HEK293 (cell line): ENCODE measurements around the gene SLC35D1.

Source experiments
- BCL11A ChIP-seq: fragments of 450-650 bp; formaldehyde crosslinking; IDR thresholded peaks from 2 replicates; pipeline ENCODE4 v1.5.1; 2016; ENCODE audit warnings: low read depth, missing biosample characterization, missing genetic modification characterization
- ZBTB7A ChIP-seq: fragments of 450-650 bp; formaldehyde crosslinking; IDR thresholded peaks from 2 replicates; pipeline ENCODE4 v1.5.1; 2016; ENCODE audit warnings: low read depth, missing biosample characterization, missing genetic modification characterization
- ZNF530 ChIP-seq: fragments of 450-650 bp; formaldehyde crosslinking; IDR thresholded peaks from 2 replicates; pipeline ENCODE4 v1.5.1; 2016; ENCODE audit warnings: low read depth, missing biosample characterization, missing genetic modification characterization
- ZNF558 ChIP-seq: fragments of 450-650 bp; formaldehyde crosslinking; IDR thresholded peaks from 2 replicates; pipeline ENCODE4 v1.5.1; 2016; ENCODE audit warnings: missing biosample characterization, missing genetic modification characterization
- TF ChIP-seq, protein P1 (sequence below): sonication (generic); formaldehyde crosslinking; IDR thresholded peaks from 2 replicates; pipeline ENCODE4 v1.8.1; 2022; ENCODE audit warnings: mild to moderate bottlenecking, moderate library complexity, missing genetic modification reagents
- TF ChIP-seq, protein P2 (sequence below): fragments of 450-650 bp; formaldehyde crosslinking; IDR thresholded peaks from 2 replicates; pipeline ENCODE4 v1.5.1; 2017; ENCODE audit warnings: missing biosample characterization, missing genetic modification characterization
- TF ChIP-seq, protein P3 (sequence below): fragments of 450-650 bp; formaldehyde crosslinking; IDR thresholded peaks from 2 replicates; pipeline ENCODE4 v1.5.1; 2016; ENCODE audit warnings: missing biosample characterization, missing genetic modification characterization
- TF ChIP-seq, protein P4 (sequence below): fragments of 450-650 bp; formaldehyde crosslinking; IDR thresholded peaks from 2 replicates; pipeline ENCODE4 v1.5.1; 2016; ENCODE audit warnings: missing biosample characterization, missing genetic modification characterization

DNA sequence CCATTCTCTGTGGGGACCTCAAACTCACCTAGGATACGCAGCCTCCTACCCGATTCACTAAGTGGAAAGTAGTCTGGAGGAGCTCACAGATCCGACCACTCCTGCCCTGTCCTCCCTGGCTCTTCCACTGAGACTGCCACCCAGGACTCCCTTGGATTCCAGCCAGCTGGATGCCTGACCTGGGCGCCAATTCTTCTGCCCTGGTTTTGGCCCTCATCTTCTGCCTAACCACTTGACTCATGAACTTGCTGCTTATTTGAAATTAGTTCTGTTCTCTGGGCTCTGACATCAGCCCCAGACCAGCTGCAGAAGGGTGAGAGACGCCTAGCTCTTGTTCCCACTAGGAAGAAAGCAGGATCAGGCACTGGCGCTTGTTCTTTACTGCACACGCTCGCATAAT lies 48.9 kb downstream of the SLC35D1 start:
- TF ChIP-seq ZNF558 (tag by site-specific recombination) (no peak), ZBTB7A (tag by site-specific recombination) (no peak), ZNF530 (tag by site-specific recombination) (no peak), BCL11A (tag by site-specific recombination) (no peak)
- TF ChIP-seq, protein P1, sequence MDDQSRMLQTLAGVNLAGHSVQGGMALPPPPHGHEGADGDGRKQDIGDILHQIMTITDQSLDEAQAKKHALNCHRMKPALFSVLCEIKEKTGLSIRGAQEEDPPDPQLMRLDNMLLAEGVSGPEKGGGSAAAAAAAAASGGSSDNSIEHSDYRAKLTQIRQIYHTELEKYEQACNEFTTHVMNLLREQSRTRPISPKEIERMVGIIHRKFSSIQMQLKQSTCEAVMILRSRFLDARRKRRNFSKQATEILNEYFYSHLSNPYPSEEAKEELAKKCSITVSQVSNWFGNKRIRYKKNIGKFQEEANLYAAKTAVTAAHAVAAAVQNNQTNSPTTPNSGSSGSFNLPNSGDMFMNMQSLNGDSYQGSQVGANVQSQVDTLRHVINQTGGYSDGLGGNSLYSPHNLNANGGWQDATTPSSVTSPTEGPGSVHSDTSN (CRISPR knock-in tag): no peak
- TF ChIP-seq, protein P2, sequence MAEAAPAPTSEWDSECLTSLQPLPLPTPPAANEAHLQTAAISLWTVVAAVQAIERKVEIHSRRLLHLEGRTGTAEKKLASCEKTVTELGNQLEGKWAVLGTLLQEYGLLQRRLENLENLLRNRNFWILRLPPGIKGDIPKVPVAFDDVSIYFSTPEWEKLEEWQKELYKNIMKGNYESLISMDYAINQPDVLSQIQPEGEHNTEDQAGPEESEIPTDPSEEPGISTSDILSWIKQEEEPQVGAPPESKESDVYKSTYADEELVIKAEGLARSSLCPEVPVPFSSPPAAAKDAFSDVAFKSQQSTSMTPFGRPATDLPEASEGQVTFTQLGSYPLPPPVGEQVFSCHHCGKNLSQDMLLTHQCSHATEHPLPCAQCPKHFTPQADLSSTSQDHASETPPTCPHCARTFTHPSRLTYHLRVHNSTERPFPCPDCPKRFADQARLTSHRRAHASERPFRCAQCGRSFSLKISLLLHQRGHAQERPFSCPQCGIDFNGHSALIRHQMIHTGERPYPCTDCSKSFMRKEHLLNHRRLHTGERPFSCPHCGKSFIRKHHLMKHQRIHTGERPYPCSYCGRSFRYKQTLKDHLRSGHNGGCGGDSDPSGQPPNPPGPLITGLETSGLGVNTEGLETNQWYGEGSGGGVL (tag by site-specific recombination): no peak
- TF ChIP-seq, protein P3, sequence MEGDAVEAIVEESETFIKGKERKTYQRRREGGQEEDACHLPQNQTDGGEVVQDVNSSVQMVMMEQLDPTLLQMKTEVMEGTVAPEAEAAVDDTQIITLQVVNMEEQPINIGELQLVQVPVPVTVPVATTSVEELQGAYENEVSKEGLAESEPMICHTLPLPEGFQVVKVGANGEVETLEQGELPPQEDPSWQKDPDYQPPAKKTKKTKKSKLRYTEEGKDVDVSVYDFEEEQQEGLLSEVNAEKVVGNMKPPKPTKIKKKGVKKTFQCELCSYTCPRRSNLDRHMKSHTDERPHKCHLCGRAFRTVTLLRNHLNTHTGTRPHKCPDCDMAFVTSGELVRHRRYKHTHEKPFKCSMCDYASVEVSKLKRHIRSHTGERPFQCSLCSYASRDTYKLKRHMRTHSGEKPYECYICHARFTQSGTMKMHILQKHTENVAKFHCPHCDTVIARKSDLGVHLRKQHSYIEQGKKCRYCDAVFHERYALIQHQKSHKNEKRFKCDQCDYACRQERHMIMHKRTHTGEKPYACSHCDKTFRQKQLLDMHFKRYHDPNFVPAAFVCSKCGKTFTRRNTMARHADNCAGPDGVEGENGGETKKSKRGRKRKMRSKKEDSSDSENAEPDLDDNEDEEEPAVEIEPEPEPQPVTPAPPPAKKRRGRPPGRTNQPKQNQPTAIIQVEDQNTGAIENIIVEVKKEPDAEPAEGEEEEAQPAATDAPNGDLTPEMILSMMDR (tag by site-specific recombination): no peak
- TF ChIP-seq, protein P4, sequence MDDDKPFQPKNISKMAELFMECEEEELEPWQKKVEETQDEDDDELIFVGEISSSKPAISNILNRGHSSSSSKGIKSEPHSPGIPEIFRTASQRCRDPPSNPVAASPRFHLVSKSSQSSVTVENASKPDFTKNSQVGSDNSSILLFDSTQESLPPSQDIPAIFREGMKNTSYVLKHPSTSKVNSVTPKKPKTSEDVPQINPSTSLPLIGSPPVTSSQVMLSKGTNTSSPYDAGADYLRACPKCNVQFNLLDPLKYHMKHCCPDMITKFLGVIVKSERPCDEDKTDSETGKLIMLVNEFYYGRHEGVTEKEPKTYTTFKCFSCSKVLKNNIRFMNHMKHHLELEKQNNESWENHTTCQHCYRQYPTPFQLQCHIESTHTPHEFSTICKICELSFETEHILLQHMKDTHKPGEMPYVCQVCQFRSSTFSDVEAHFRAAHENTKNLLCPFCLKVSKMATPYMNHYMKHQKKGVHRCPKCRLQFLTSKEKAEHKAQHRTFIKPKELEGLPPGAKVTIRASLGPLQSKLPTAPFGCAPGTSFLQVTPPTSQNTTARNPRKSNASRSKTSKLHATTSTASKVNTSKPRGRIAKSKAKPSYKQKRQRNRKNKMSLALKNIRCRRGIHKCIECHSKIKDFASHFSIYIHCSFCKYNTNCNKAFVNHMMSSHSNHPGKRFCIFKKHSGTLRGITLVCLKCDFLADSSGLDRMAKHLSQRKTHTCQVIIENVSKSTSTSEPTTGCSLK: no peak
